IMR-90 (cell line): Measurements from ENCODE around the gene SPATS2L. TPM values are rescaled to one million over a fixed set of nuclear protein-coding genes. Genes with fewer than 3 reads are reported as not detected.

ENCODE experiments used
- ATAC-seq: fragments of 200-7000 bp; cut with Tn5 transposase; 2 replicates; pipeline ENCODE4 v1.9.1; 2020; ENCODE audit warnings: low read depth, mild to moderate bottlenecking, moderate library complexity
- BruUV-seq: library from RNA; stranded (reverse); fragments of 400-500 nt; replicated peaks from 2 replicates; lab custom pipeline; 2021; lab: Mats Ljungman, UMichigan
- CTCF ChIA-PET: fragments of 300-600 bp; formaldehyde crosslinking; extraction: SDS; loops from one replicate; lab custom pipeline; 2021; ENCODE audit warnings: antibody characterized with exemption; lab: Yijun Ruan, JAX
- POLR2A ChIA-PET: fragments of 300-600 bp; sonication (Branson Sonifier 250); formaldehyde crosslinking; loops from one replicate; lab custom pipeline; 2022; ENCODE audit warnings: antibody characterized with exemption; ENCODE audit not compliant: unreplicated experiment; lab: Charles Lee
- DNase-seq: peaks from one replicate; pipeline ENCODE4 v3.0.0; 2013
- H2AFZ ChIP-seq: replicated peaks from 2 replicates; pipeline ENCODE3; 2013; ENCODE audit warnings: low read length, mild to moderate bottlenecking; ENCODE audit not compliant: poor library complexity
- H2AK5ac ChIP-seq: 2 replicates; pipeline ENCODE4 v1.6.1; 2013; ENCODE audit warnings: low read depth, low read length, inconsistent platforms
- H2AK9ac ChIP-seq: replicated peaks from 2 replicates; pipeline ENCODE3; 2013; ENCODE audit warnings: mild to moderate bottlenecking, low read depth, low read length, moderate library complexity; ENCODE audit not compliant: poor library complexity
- H2BK120ac ChIP-seq: 2 replicates; pipeline ENCODE4 v1.6.1; 2013; ENCODE audit warnings: low read depth, low read length, inconsistent platforms
- H2BK15ac ChIP-seq: 3 replicates; pipeline ENCODE4 v1.6.1; 2013; ENCODE audit warnings: low read depth, low read length, inconsistent platforms
- H2BK20ac ChIP-seq: 2 replicates; pipeline ENCODE4 v1.6.1; 2013; ENCODE audit warnings: low read depth, mild to moderate bottlenecking, inconsistent platforms, low read length, moderate library complexity
- H2BK5ac ChIP-seq: 2 replicates; pipeline ENCODE4 v1.6.1; 2013; ENCODE audit warnings: mild to moderate bottlenecking, low read depth, low read length, inconsistent platforms; ENCODE audit not compliant: poor library complexity, severe bottlenecking
- H3K14ac ChIP-seq: replicated peaks from 2 replicates; pipeline ENCODE4 v1.6.1; 2013; ENCODE audit warnings: low read depth, low read length, inconsistent platforms
- H3K18ac ChIP-seq: 2 replicates; pipeline ENCODE4 v1.6.1; 2013; ENCODE audit warnings: low read depth, low read length, control low read depth
- H3K23ac ChIP-seq: 2 replicates; pipeline ENCODE4 v1.6.1; 2013; ENCODE audit warnings: low read depth, low read length, inconsistent platforms
- H3K27ac ChIP-seq: 2 replicates; pipeline ENCODE4 v1.5.1; 2013; ENCODE audit warnings: mild to moderate bottlenecking, control low read depth, low read length; ENCODE audit not compliant: insufficient read depth
- H3K27me3 ChIP-seq: 2 replicates; pipeline ENCODE4 v1.6.1; 2013; ENCODE audit warnings: low read length; ENCODE audit not compliant: control insufficient read depth, insufficient read depth
- H3K36me3 ChIP-seq: 2 replicates; pipeline ENCODE4 v1.6.1; 2013; ENCODE audit warnings: low read length, mixed read lengths; ENCODE audit not compliant: control insufficient read depth, insufficient read depth
- H3K4ac ChIP-seq: 2 replicates; pipeline ENCODE4 v1.6.1; 2013; ENCODE audit warnings: low read depth, low read length, inconsistent platforms
- H3K4me1 ChIP-seq: 2 replicates; pipeline ENCODE4 v1.6.1; 2013; ENCODE audit warnings: low read length, mixed read lengths; ENCODE audit not compliant: control insufficient read depth, insufficient read depth
- H3K4me2 ChIP-seq: 2 replicates; pipeline ENCODE4 v1.6.1; 2013; ENCODE audit warnings: low read depth, mild to moderate bottlenecking, control low read depth, low read length, moderate library complexity
- H3K4me3 ChIP-seq: 2 replicates; pipeline ENCODE4 v1.5.1; 2013; ENCODE audit warnings: low read depth, mild to moderate bottlenecking, control low read depth, low read length, moderate library complexity; ENCODE audit not compliant: insufficient read depth
- H3K56ac ChIP-seq: 2 replicates; pipeline ENCODE4 v1.6.1; 2013; ENCODE audit warnings: low read length, inconsistent platforms; ENCODE audit not compliant: insufficient read depth; ENCODE audit errors: extremely low read depth
- H3K79me1 ChIP-seq, 2 experiments: 2 replicates each; pipeline ENCODE4 v1.6.1; 2013; ENCODE audit warnings: low read length in 2 of 2, inconsistent platforms in 1 of 2, low read depth in 1 of 2
- H3K9ac ChIP-seq: 2 replicates; pipeline ENCODE4 v1.6.1; 2013; ENCODE audit warnings: low read depth, low read length, control low read depth
- H3K9me1 ChIP-seq: 2 replicates; pipeline ENCODE4 v1.6.1; 2013; ENCODE audit warnings: low read length, inconsistent platforms; ENCODE audit not compliant: insufficient read depth
- H3K9me3 ChIP-seq: 2 replicates; pipeline ENCODE4 v1.6.1; 2013; ENCODE audit warnings: low read length; ENCODE audit not compliant: control insufficient read depth, insufficient read depth
- H4K20me1 ChIP-seq: 2 replicates; pipeline ENCODE4 v1.6.1; 2013; ENCODE audit warnings: low read length, inconsistent platforms; ENCODE audit not compliant: insufficient read depth
- H4K5ac ChIP-seq: 2 replicates; pipeline ENCODE4 v1.6.1; 2013; ENCODE audit warnings: mild to moderate bottlenecking, low read depth, low read length, control low read depth
- H4K8ac ChIP-seq, 2 experiments: 2 replicates each; pipeline ENCODE4 v1.6.1; 2013; ENCODE audit warnings: low read depth in 2 of 2, low read length in 2 of 2, control low read depth in 1 of 2, inconsistent platforms in 1 of 2
- H4K91ac ChIP-seq: 2 replicates; pipeline ENCODE4 v1.6.1; 2013; ENCODE audit warnings: low read depth, low read length, inconsistent platforms; ENCODE audit not compliant: insufficient read depth
- CEBPB ChIP-seq: IDR thresholded peaks from 2 replicates; pipeline ENCODE4 v1.6.1; 2012; ENCODE audit warnings: low read depth, low read length, improper control_type of control experiment
- CTCF ChIP-seq: conservative IDR thresholded peaks from 2 replicates; pipeline ENCODE4 v1.5.1; 2012; ENCODE audit warnings: mild to moderate bottlenecking, low read depth, low read length, improper control_type of control experiment
- MAZ ChIP-seq: IDR thresholded peaks from 2 replicates; pipeline ENCODE4 v1.6.1; 2012; ENCODE audit warnings: low read depth, mild to moderate bottlenecking, low read length, improper control_type of control experiment, moderate library complexity, borderline replicate concordance
- POLR2A ChIP-seq: IDR thresholded peaks from 2 replicates; pipeline ENCODE4 v1.6.1; 2012; ENCODE audit warnings: mild to moderate bottlenecking, low read depth, low read length
- WGBS, 2 experiments: methylation state at CpG; one replicate each; pipeline versions ENCODE4 v1.1.5 to v1.1.7; 2013; ENCODE audit warnings: missing lambda C conversion rate in 2 of 2; ENCODE audit not compliant: insufficient read length in 1 of 2; ENCODE audit errors: extremely low coverage in 2 of 2; 5-methylcytosine and 5-hydroxymethylcytosine counted together
- dilution Hi-C: fragments of 300-500 bp; cut with HindIII; formaldehyde crosslinking; loops from one replicate; pipeline ENCODE4 v1.14.3; 2018; ENCODE audit warnings: low sequenced_read_pairs; ENCODE audit not compliant: unreplicated experiment
- in situ Hi-C: fragments of 300-500 bp; cut with MboI; formaldehyde crosslinking; loops from 3 replicates; pipeline ENCODE4 v1.14.3; 2019; ENCODE audit warnings: low sequenced_read_pairs, inconsistent platforms, mixed read lengths
- intact Hi-C: fragments of 100-400 bp; cut with micrococcal nuclease; formaldehyde crosslinking; loops from 2 replicates; pipeline ENCODE4 v1.10.0; 2022
- polyA plus RNA-seq, 3 experiments: library from polyadenylated mRNA; depleted of rRNA; stranded (reverse); fragments of >200 nt; gene quantifications; 2 replicates each; pipeline ENCODE4 v1.2.3, GENCODE V29; 2012; ENCODE audit warnings: low replicate concordance in 1 of 3
- total RNA-seq: library from RNA; depleted of rRNA; stranded (reverse); fragments of >200 nt; gene quantifications from 2 replicates; pipeline ENCODE4 v1.2.3, GENCODE V29; 2012

The SPATS2L gene
- total and polyA plus RNA-seq, 2 of the 4 experiments (the other 2 are of a cell fraction), result 118 to 155 TPM

- Histone ChIP-seq H3K4me2 (peak overlapping the region; percentile 80), H3K27ac (peak overlapping the region; percentile 48; the same call in 1 of the 2 replicates), H3K79me1 (peaks cover 50 to 71% of the 10 kb centered on the region in 2 experiments), H2AK9ac (no peak overlapping the region), H2BK15ac (no peak overlapping the region; the same call in 2 of the 3 replicates), H2BK5ac (peak overlapping the region; percentile 70), H2AK5ac (peak overlapping the region; percentile 46; the same call in 1 of the 2 replicates), H3K18ac (peak overlapping the region; percentile 31; the same call in 1 of the 2 replicates), H2BK20ac (peak overlapping the region; percentile 58; the same call in 1 of the 2 replicates), H4K8ac (peak overlapping the region; percentile 51 to 75), H4K20me1 (no peaks in the 10 kb centered on the region), H3K4me1 (peaks cover 31% of the 10 kb centered on the region), H3K9me3 (no peaks in the 10 kb centered on the region), H3K36me3 (no peaks in the 10 kb centered on the region), H2BK120ac (peak overlapping the region; percentile 45), H4K91ac (peak overlapping the region; percentile 75), H3K23ac (0 out of 2 replicates have a peak overlapping the region, but pooled peaks have one; percentile 46), H2AFZ (no peak overlapping the region), H3K4me3 (no peak overlapping the region), H3K56ac (peak overlapping the region; percentile 33; the same call in 1 of the 2 replicates), H4K5ac (peak overlapping the region; percentile 89), H3K27me3 (no peaks in the 10 kb centered on the region), H3K4ac (peak overlapping the region; percentile 14), H3K9ac (no peak overlapping the region), H3K14ac (peak overlapping the region; percentile 26), H3K9me1 (peaks cover 34% of the 10 kb centered on the region)
- no TSS peak for BruUV-seq
- intact Hi-C loops, result no loop called here
- ChIA-PET POLR2A (no interaction called here), CTCF (interaction anchor here (0.5 kb wide), 1 partner anchor 99 kb away, joined by 3 read pairs; no protein-coding TSS in a partner anchor)
- ATAC-seq, result peak; percentile 15; the same call in 1 of the 2 replicates
- dilution Hi-C loops, result no loop called here
- TF ChIP-seq CTCF (no peak), POLR2A (no peak), CEBPB (peak; percentile 66), MAZ (no peak)
- 80% methylated on average over 1 of the region's 6 CpGs; no CpG with 5 or more reads in 1 of the 2 experiments for WGBS, 2 experiments
- in situ Hi-C loops, result no loop called here
- DNase-seq, result peak; percentile 80
Measured at GRCh38 chr2:200383380-200384110, 77.1 kb downstream of the SPATS2L start.
